A204.1 (cell line): Measurements from ENCODE around the gene ACAD10.
"Not testable (repeated sequence)": the region's sequence is repeated elsewhere in the genome, so short reads cannot be mapped to it uniquely, and the experiment has no call there.

Source experiments
- FAIRE-seq: peaks from 2 replicates; lab custom pipeline; 2012; peaks lifted over from hg19 to GRCh38; lab: Jason Lieb, UNC

The ACAD10 gene

GRCh38 chr12:111685811-111686573 is at the start of gene ACAD10, which contains the start of gene BRAP:
ACAD10 (plus strand) TSS chr12:111686053; CDS start chr12:111692710, 6,657 bp downstream.
BRAP (minus strand) TSS chr12:111685956; CDS start chr12:111685792, 164 bp downstream.
- FAIRE-seq = peak; percentile 9

GRCh38 chr12:111636209-111636945 is 49.5 kb upstream of the ACAD10 start:
- no peak for FAIRE-seq

- no peak for FAIRE-seq
Measured at GRCh38 chr12:111638556-111638955, 47.3 kb upstream of the ACAD10 start.

- no peak for FAIRE-seq
Measured at GRCh38 chr12:111640506-111640905, 45.3 kb upstream of the ACAD10 start.

GRCh38 chr12:111642681-111643426 is 43.0 kb upstream of the ACAD10 start:
- FAIRE-seq = no peak

GRCh38 chr12:111643427-111643826 is 42.4 kb upstream of the ACAD10 start:
- no peak for FAIRE-seq

- no peak for FAIRE-seq
Measured at GRCh38 chr12:111645433-111645832, 40.4 kb upstream of the ACAD10 start.

- FAIRE-seq = no peak
Measured at GRCh38 chr12:111650912-111651311, 34.9 kb upstream of the ACAD10 start.

- not testable (repeated sequence) for FAIRE-seq
Measured at GRCh38 chr12:111652530-111652929, 33.3 kb upstream of the ACAD10 start.

GRCh38 chr12:111653596-111653995 is 32.3 kb upstream of the ACAD10 start:
- no peak for FAIRE-seq

GRCh38 chr12:111655356-111655755 is 30.5 kb upstream of the ACAD10 start:
- no peak for FAIRE-seq

GRCh38 chr12:111656016-111656415 is 29.8 kb upstream of the ACAD10 start:
- no peak for FAIRE-seq

GRCh38 chr12:111664499-111664898 is 21.4 kb upstream of the ACAD10 start:
- FAIRE-seq = no peak

- FAIRE-seq = no peak
Measured at GRCh38 chr12:111664961-111665865, 20.6 kb upstream of the ACAD10 start.

GRCh38 chr12:111672822-111673381 is 13.0 kb upstream of the ACAD10 start:
- no peak for FAIRE-seq

GRCh38 chr12:111673503-111673902 is 12.3 kb upstream of the ACAD10 start:
- FAIRE-seq = no peak

- no peak for FAIRE-seq
Measured at GRCh38 chr12:111677186-111677585, 8.7 kb upstream of the ACAD10 start.

- not testable (repeated sequence) for FAIRE-seq
Measured at GRCh38 chr12:111684485-111685198, 1.2 kb upstream of the ACAD10 start.

- FAIRE-seq = no peak
Measured at GRCh38 chr12:111685322-111685810, 487 bp upstream of the ACAD10 start.

- no peak for FAIRE-seq
Measured at GRCh38 chr12:111686574-111687105, 787 bp downstream of the ACAD10 start.
